Neural cell (in vitro differentiated cells): ENCODE results near the gene TCL1B.

ENCODE experiments used
- EP300 ChIP-seq: fragments of 450-650 bp; conservative IDR thresholded peaks from 2 replicates; pipeline ENCODE4 v1.6.1; 2014; ENCODE audit warnings: antibody characterized with exemption, mild to moderate bottlenecking, moderate library complexity; ENCODE audit not compliant: poor library complexity, severe bottlenecking
- EZH2 ChIP-seq: fragments of 200-600, 300-800 bp; shearing (Covaris generic), sonication (generic); IDR thresholded peaks from 2 replicates; pipeline ENCODE4 v1.6.1; 2014; ENCODE audit warnings: antibody characterized with exemption, low read length, borderline replicate concordance, mild to moderate bottlenecking; ENCODE audit not compliant: insufficient read depth, poor library complexity, severe bottlenecking
- POLR2AphosphoS5 ChIP-seq: IDR thresholded peaks from 2 replicates; pipeline ENCODE4 v1.6.1; 2012
- RAD21 ChIP-seq: fragments of 450-650 bp; conservative IDR thresholded peaks from 2 replicates; pipeline ENCODE4 v1.6.1; 2014; ENCODE audit warnings: antibody characterized with exemption, mild to moderate bottlenecking, moderate library complexity
- SMC3 ChIP-seq: fragments of 450-650 bp; conservative IDR thresholded peaks from 2 replicates; pipeline ENCODE4 v1.6.1; 2014; ENCODE audit warnings: antibody characterized with exemption, mild to moderate bottlenecking, moderate library complexity; ENCODE audit not compliant: poor library complexity
- TAF1 ChIP-seq: IDR thresholded peaks from 2 replicates; pipeline ENCODE4 v1.6.1; 2012; ENCODE audit warnings: low read depth
- TF ChIP-seq, protein P1 (sequence below): IDR thresholded peaks from 2 replicates; pipeline ENCODE4 v1.6.1; 2012; ENCODE audit warnings: borderline replicate concordance
- TF ChIP-seq, protein P2 (sequence below): fragments of 450-650 bp; IDR thresholded peaks from 2 replicates; pipeline ENCODE4 v1.5.1; 2014; ENCODE audit warnings: antibody characterized with exemption, mild to moderate bottlenecking, moderate library complexity; ENCODE audit not compliant: poor library complexity, severe bottlenecking

DNA sequence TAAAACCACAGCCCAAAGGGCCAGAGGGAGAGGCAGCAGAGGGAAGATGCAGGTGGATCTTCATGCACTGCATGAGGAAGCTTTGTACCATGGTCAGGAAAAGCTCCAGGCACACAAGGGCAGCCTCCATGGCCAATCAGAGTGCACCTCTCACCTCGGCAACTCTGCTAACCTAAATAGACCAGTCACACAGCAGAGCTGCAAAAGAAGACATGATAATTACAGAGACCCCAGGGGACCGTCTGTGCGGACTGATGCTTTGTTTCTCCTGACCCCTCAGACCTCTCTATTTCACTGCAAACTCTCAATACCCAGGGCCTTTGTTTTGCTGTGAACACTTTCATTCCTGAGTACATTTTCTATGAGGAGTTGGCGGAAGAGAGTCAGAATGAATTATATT, 10.7 kb upstream of the TCL1B start:
- TF ChIP-seq, protein P1, sequence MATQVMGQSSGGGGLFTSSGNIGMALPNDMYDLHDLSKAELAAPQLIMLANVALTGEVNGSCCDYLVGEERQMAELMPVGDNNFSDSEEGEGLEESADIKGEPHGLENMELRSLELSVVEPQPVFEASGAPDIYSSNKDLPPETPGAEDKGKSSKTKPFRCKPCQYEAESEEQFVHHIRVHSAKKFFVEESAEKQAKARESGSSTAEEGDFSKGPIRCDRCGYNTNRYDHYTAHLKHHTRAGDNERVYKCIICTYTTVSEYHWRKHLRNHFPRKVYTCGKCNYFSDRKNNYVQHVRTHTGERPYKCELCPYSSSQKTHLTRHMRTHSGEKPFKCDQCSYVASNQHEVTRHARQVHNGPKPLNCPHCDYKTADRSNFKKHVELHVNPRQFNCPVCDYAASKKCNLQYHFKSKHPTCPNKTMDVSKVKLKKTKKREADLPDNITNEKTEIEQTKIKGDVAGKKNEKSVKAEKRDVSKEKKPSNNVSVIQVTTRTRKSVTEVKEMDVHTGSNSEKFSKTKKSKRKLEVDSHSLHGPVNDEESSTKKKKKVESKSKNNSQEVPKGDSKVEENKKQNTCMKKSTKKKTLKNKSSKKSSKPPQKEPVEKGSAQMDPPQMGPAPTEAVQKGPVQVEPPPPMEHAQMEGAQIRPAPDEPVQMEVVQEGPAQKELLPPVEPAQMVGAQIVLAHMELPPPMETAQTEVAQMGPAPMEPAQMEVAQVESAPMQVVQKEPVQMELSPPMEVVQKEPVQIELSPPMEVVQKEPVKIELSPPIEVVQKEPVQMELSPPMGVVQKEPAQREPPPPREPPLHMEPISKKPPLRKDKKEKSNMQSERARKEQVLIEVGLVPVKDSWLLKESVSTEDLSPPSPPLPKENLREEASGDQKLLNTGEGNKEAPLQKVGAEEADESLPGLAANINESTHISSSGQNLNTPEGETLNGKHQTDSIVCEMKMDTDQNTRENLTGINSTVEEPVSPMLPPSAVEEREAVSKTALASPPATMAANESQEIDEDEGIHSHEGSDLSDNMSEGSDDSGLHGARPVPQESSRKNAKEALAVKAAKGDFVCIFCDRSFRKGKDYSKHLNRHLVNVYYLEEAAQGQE: no peak
- TF ChIP-seq, protein P2, sequence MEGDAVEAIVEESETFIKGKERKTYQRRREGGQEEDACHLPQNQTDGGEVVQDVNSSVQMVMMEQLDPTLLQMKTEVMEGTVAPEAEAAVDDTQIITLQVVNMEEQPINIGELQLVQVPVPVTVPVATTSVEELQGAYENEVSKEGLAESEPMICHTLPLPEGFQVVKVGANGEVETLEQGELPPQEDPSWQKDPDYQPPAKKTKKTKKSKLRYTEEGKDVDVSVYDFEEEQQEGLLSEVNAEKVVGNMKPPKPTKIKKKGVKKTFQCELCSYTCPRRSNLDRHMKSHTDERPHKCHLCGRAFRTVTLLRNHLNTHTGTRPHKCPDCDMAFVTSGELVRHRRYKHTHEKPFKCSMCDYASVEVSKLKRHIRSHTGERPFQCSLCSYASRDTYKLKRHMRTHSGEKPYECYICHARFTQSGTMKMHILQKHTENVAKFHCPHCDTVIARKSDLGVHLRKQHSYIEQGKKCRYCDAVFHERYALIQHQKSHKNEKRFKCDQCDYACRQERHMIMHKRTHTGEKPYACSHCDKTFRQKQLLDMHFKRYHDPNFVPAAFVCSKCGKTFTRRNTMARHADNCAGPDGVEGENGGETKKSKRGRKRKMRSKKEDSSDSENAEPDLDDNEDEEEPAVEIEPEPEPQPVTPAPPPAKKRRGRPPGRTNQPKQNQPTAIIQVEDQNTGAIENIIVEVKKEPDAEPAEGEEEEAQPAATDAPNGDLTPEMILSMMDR: no peak
- TF ChIP-seq SMC3 (no peak), EZH2 (no peak), POLR2AphosphoS5 (no peak), EP300 (no peak), TAF1 (no peak), RAD21 (no peak)
